Stomach (tissue), 4 donors: ENCODE measurements around the gene ENOPH1.

ENCODE experiments used
- CTCF ChIP-seq, 7 experiments: fragments of 450-650 bp in 4 of 7; fragments of 200-600 bp in 3 of 7; sonication (generic) in 3 of 7; IDR thresholded peaks; one replicate each; pipeline ENCODE4 v1.5.1; 2016 to 2019; ENCODE audit warnings: antibody characterized with exemption in 7 of 7, control low read depth in 2 of 7, mild to moderate bottlenecking in 1 of 7
- EP300 ChIP-seq: sonication (generic); formaldehyde crosslinking; IDR thresholded peaks from one replicate; pipeline ENCODE4 v1.6.1; 2017; ENCODE audit warnings: antibody characterized with exemption
- POLR2A ChIP-seq, 4 donors: fragments of 450-650 bp; IDR thresholded peaks; one replicate each; pipeline ENCODE4 v1.6.1; 2016; ENCODE audit warnings: antibody characterized with exemption in 4 of 4, control low read depth in 2 of 4, mild to moderate bottlenecking in 1 of 4, moderate library complexity in 1 of 4
- POLR2AphosphoS5 ChIP-seq, 3 donors: sonication (generic); formaldehyde crosslinking; IDR thresholded peaks; one replicate each; pipeline ENCODE4 v1.6.1; 2016; ENCODE audit warnings: antibody characterized with exemption in 3 of 3

- no peak for TF ChIP-seq CTCF (IDR thresholded peaks at IDR 0.05)
- TF ChIP-seq POLR2AphosphoS5 (IDR thresholded peaks at IDR 0.05) = no peak
- TF ChIP-seq POLR2A (IDR thresholded peaks at IDR 0.05) = no peak
- TF ChIP-seq EP300 = no peak
Observed at GRCh38 chr4:82382751-82383150, 47.6 kb upstream of the ENOPH1 start.
